Hematopoietic multipotent progenitor cell treated with erythropoietin and hydrocortisone succinate and interleukin-3 and kit ligand, for 6 days (in vitro differentiated cells): ENCODE measurements around the gene LRRC32.
A peak's percentile ranks its signal among the peaks of the same experiment; 100 is the strongest.
"Not testable (repeated sequence)": the region's sequence is repeated elsewhere in the genome, so short reads cannot be mapped to it uniquely, and the experiment has no call there.

Source experiments
- DNase-seq: peaks from one replicate; pipeline ENCODE4 v3.0.0-alpha.2; 2015

LRRC32 gene

GRCh38 chr11:76644591-76644990 lies 26.0 kb downstream of the LRRC32 start:
- DNase-seq, result no peak

GRCh38 chr11:76643711-76644110 lies 26.8 kb downstream of the LRRC32 start:
- DNase-seq, result not testable (repeated sequence)

- DNase-seq, result no peak
Observed at GRCh38 chr11:76642341-76642740, 28.2 kb downstream of the LRRC32 start.

GRCh38 chr11:76641905-76642304 lies 28.6 kb downstream of the LRRC32 start:
- no peak for DNase-seq

- DNase-seq, result no peak
Observed at GRCh38 chr11:76640501-76640900, 30.0 kb downstream of the LRRC32 start.

GRCh38 chr11:76639621-76640020 lies 30.9 kb downstream of the LRRC32 start:
- DNase-seq, result no peak

GRCh38 chr11:76638270-76639197 lies 32.0 kb downstream of the LRRC32 start:
- no peak for DNase-seq

GRCh38 chr11:76637491-76638269 lies 32.9 kb downstream of the LRRC32 start:
- peak; percentile 52 for DNase-seq

GRCh38 chr11:76636826-76637460 lies 33.6 kb downstream of the LRRC32 start:
- no peak for DNase-seq

- DNase-seq, result no peak
Observed at GRCh38 chr11:76635991-76636738, 34.4 kb downstream of the LRRC32 start.

GRCh38 chr11:76634886-76635285 lies 35.7 kb downstream of the LRRC32 start:
- no peak for DNase-seq

- no peak for DNase-seq
Observed at GRCh38 chr11:76632492-76632891, 38.1 kb downstream of the LRRC32 start.

GRCh38 chr11:76631566-76632308 lies 38.8 kb downstream of the LRRC32 start:
- DNase-seq, result no peak

- no peak for DNase-seq
Observed at GRCh38 chr11:76630600-76631281, 39.8 kb downstream of the LRRC32 start.

- peak; percentile 36 for DNase-seq
Observed at GRCh38 chr11:76629853-76630599, 40.5 kb downstream of the LRRC32 start.

GRCh38 chr11:76629116-76629852 lies 41.3 kb downstream of the LRRC32 start:
- peak; percentile 37 for DNase-seq

GRCh38 chr11:76628408-76628947 lies 42.1 kb downstream of the LRRC32 start:
- no peak for DNase-seq

- DNase-seq, result no peak
Observed at GRCh38 chr11:76627606-76628005, 42.9 kb downstream of the LRRC32 start.

GRCh38 chr11:76626921-76627401 lies 43.6 kb downstream of the LRRC32 start:
- DNase-seq, result peak; percentile 70
